Gastrocnemius medialis (tissue), 4 donors: ENCODE results near the gene CBLL1.

Experiments used
- POLR2A ChIP-seq, 2 donors: fragments of 450-650 bp; IDR thresholded peaks; one replicate each; pipeline ENCODE4 v1.6.1; 2017; ENCODE audit warnings: antibody characterized with exemption in 2 of 2, mild to moderate bottlenecking in 2 of 2, moderate library complexity in 2 of 2
- TF ChIP-seq, protein P1 (sequence below), 5 experiments: fragments of 450-650 bp in 3 of 5; fragments of 200-600 bp in 2 of 5; sonication (generic) in 2 of 5; IDR thresholded peaks in 4 of 5; conservative IDR thresholded peaks in 1 of 5; 1 replicate in 4 of 5; 2 replicates in 1 of 5; pipeline ENCODE4 v1.5.1; 2016 to 2019; ENCODE audit warnings: antibody characterized with exemption in 5 of 5, mild to moderate bottlenecking in 3 of 5, moderate library complexity in 3 of 5

DNA sequence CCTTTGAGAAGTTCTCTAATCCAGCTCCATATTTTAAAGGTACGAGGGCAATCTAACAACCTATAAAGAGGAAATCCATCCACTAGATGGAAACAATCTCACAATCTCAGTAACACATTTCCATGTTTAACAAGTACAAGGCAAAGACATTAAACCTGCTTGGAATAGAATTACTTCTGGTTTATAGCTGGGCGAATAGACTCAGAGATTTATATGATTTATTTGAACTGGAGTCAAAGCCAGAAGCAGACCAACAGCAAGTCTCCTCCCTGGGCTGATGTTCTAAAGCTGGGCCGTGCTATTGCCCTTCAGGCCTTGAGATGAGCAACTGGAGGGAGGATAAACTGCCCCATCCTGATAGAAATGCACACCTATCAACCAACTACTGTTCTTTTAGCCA, 33.8 kb downstream of the CBLL1 start:
- TF ChIP-seq, protein P1, sequence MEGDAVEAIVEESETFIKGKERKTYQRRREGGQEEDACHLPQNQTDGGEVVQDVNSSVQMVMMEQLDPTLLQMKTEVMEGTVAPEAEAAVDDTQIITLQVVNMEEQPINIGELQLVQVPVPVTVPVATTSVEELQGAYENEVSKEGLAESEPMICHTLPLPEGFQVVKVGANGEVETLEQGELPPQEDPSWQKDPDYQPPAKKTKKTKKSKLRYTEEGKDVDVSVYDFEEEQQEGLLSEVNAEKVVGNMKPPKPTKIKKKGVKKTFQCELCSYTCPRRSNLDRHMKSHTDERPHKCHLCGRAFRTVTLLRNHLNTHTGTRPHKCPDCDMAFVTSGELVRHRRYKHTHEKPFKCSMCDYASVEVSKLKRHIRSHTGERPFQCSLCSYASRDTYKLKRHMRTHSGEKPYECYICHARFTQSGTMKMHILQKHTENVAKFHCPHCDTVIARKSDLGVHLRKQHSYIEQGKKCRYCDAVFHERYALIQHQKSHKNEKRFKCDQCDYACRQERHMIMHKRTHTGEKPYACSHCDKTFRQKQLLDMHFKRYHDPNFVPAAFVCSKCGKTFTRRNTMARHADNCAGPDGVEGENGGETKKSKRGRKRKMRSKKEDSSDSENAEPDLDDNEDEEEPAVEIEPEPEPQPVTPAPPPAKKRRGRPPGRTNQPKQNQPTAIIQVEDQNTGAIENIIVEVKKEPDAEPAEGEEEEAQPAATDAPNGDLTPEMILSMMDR (IDR thresholded peaks at IDR 0.05 in 4 of 5, conservative IDR thresholded peaks at IDR 0.05 in 1 of 5) = no peak
- TF ChIP-seq POLR2A (IDR thresholded peaks at IDR 0.05) = no peak
